ENCODE results near the gene TMCC1.

- TF ChIP-seq CTCF (conservative IDR thresholded peaks at IDR 0.05; ENCODE audit: low read depth, low read length): no peak
- no peak for TF ChIP-seq EZH2phosphoT487 (IDR thresholded peaks at IDR 0.05; ENCODE audit: borderline replicate concordance, low read length)
Measured at GRCh38 chr3:129663045-129663446, 230.5 kb downstream of the TMCC1 start.
